ENCODE data around the gene BMP8A. TPM values are rescaled to one million over a fixed set of nuclear protein-coding genes. Genes with fewer than 3 reads are reported as not detected.

The BMP8A gene
- total RNA-seq, 1 experiment from 2014 or later = 4.1 TPM

DNA sequence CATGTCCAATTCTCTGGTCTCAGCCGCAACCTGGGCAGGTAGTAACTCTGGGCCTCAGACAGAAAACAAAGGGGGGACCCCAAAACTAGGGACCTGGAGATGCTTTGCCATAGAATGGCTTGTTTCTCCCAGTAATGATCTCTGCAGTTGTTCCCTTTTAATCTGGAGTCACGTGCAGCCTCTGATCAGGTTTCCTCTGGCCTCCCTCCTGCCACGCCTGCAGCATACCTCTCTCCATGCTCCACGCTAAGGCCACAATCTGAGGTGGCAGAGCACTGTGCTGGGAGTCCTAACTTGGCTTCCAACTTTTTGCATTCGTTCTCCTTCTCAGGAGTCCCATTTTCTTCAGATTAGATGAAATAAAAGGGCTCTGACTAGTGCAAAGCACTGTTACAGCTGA, 83.2 kb downstream of the BMP8A start (continued):
- TF ChIP-seq, protein P1, sequence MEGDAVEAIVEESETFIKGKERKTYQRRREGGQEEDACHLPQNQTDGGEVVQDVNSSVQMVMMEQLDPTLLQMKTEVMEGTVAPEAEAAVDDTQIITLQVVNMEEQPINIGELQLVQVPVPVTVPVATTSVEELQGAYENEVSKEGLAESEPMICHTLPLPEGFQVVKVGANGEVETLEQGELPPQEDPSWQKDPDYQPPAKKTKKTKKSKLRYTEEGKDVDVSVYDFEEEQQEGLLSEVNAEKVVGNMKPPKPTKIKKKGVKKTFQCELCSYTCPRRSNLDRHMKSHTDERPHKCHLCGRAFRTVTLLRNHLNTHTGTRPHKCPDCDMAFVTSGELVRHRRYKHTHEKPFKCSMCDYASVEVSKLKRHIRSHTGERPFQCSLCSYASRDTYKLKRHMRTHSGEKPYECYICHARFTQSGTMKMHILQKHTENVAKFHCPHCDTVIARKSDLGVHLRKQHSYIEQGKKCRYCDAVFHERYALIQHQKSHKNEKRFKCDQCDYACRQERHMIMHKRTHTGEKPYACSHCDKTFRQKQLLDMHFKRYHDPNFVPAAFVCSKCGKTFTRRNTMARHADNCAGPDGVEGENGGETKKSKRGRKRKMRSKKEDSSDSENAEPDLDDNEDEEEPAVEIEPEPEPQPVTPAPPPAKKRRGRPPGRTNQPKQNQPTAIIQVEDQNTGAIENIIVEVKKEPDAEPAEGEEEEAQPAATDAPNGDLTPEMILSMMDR (IDR thresholded peaks at IDR 0.05 in 2 of 3, conservative IDR thresholded peaks at IDR 0.05 in 1 of 3; ENCODE audit: borderline replicate concordance in 1 of 3, insufficient read depth in 1 of 3, low read depth in 2 of 3, low read length in 2 of 3) = no peak
- no peak for TF ChIP-seq FOSL1 (IDR thresholded peaks at IDR 0.05; ENCODE audit: low read depth)
- TF ChIP-seq CEBPB (IDR thresholded peaks at IDR 0.05; ENCODE audit: low read depth) = no peak
- no peak for TF ChIP-seq ZBTB33 (IDR thresholded peaks at IDR 0.05; ENCODE audit: extremely low read depth, insufficient replicate concordance, low read length)
- no peak for TF ChIP-seq RAD21 (IDR thresholded peaks at IDR 0.05; ENCODE audit: low read depth)

Other genes starting within 250 kb of the BMP8A start
- 455 TPM for gene PABPC4, start 85.2 kb downstream of the BMP8A start, total RNA-seq (2021; ENCODE audit: unreplicated experiment)
- gene HEYL, start 148.0 kb downstream of the BMP8A start, total RNA-seq (2021; ENCODE audit: unreplicated experiment) = 8.8 TPM
- gene NT5C1A, start 180.5 kb downstream of the BMP8A start, total RNA-seq (2021; ENCODE audit: unreplicated experiment) = not detected
- 5.2 TPM for gene HPCAL4, start 199.8 kb downstream of the BMP8A start, total RNA-seq (2021; ENCODE audit: unreplicated experiment)
- gene PPIE, start 247.2 kb downstream of the BMP8A start, total RNA-seq (2021; ENCODE audit: unreplicated experiment) = 73.8 TPM

Data from HCT116 (cell line).